GM21529 (cell line): ENCODE results near the gene ENAH.

Experiments
- ATAC-seq: cut with Tn5 transposase; IDR thresholded peaks from one replicate; pipeline ENCODE4 v1.9.1; 2021; ENCODE audit not compliant: unreplicated experiment

ENAH gene

DNA sequence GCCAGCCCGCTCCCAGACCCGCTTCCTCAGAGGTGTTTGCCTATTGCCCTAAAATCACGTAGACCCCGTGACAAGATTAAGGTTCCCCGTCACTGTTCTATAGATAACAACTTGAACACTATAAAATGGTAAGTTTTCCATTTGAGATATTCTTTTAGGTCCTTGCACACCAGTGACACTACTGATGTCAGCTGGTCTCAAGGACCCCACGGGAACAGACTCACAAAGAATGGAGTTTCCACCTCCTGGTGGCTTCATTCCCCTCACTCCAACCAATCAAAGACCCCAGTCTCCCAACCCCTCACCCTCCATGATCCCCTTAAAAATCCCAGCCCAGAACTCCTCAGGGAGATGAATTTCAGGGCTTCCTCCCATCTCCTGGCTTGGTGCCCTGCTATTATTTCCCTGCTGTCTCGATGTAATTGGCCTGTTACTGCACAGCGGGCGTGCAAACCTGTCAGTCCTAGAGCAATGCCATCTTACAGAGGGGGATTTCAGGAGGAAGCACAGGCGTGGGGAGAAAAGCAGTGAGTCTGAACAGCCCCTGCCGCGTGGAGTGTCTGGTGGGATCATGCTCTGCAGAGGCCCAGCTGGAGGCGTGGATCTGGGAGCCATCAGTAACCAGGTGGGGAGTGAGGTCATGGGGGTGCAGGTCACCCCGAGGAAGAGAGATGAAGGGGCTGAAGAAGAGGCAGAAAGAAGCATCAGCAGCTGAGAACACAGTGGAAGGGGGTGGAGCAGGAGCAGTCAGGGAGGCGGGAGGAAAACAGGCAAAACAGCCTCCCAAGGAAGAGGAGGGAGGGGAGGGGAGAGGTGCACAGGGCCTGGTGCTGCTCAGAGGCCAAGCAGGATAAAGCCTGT, 190.0 kb downstream of the ENAH start:
- ATAC-seq: no peak

DNA sequence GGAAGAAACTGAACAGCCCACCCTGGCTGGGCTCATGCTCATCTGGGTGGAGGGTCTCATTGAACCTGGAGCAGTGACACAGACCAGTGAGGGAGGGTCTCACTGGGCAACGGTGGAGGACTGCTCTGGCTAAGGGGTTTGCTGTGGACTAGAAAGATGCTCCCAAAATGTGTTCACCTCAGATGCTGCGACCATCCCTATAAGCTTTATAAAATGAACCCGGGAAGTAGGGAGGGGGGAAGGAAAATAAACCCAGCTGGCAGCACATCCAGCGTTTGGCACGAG, 190.6 kb downstream of the ENAH start:
- ATAC-seq: no peak

DNA sequence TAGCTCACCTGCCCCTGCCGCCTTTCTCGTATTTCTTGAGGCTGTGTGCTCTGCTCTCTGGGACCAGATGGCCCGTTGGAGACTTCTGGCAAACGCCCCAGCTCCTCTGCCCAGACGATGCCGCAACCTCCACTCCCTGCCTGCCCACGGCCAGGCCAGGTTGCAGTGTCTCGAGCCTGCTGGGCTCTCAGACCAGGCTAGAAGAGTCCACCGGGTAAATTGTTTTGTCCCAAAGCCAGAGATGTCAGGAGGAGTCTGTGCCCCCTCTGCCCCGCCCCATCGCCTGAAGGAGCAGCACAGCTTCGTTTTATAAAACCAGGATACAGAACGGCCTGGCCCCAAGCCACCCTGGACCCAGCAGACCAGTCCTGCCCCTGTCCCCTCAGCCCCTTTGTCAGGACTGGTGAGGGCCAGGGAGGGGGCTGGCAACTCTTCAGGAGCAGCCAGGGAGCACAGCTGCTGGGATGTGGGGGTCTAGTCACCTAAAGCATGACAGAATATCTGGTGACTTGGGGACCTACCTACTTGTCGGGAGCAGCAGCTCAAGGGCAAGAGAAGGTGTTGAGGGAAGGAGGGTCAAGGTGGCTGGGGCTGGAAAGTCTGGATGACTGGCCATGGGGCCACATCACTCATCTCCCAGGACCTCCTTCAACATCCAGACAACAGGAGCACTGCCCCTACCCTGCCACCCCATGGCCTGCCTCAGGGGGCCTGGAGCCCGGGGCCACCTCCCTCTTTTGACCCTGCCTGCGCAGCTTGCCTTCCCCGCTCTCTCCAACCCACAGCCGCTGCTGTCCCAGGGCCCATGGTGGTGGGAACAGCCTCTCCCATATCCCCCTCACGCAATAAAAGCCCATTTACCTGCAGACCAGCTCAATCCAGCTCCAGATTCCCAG, 191.1 kb downstream of the ENAH start:
- no peak for ATAC-seq

DNA sequence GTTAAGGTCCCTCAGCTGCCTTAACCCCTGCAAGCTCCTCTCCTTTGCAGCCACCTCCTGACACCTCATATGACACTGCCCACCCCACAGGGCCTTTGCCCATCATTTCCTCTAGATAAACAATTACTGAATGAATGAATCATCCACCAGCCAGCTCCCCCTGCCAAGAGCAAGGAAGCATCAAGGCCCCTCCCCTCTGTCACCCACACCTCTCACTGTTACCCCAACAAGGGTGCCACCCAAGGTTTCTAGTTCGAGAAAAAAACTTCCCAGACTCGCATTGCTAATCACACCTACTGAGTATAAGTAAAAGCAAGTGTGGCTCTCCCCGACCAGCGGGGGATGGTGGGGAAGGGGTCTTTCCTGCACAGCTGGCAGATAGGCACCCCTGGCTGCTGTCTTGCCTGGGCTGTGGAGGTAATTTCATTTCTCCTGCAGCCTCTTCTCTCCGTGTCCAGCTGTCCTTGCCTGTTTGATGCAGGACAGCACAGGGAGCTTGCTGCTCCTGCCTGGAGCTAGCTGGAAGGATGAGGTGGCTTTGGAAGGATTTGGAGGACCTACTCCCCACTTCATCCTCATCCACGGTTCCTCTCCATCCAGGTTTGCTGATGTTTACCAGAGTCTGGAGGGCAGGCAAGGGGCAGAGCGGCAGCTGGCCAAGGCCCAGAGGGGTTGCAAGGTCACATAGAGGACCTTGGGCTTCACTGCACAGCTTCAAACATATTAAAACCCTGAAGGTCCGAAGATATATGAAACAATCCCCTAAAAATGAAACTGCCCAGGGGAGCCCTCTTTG, 192.0 kb downstream of the ENAH start:
- ATAC-seq: no peak

DNA sequence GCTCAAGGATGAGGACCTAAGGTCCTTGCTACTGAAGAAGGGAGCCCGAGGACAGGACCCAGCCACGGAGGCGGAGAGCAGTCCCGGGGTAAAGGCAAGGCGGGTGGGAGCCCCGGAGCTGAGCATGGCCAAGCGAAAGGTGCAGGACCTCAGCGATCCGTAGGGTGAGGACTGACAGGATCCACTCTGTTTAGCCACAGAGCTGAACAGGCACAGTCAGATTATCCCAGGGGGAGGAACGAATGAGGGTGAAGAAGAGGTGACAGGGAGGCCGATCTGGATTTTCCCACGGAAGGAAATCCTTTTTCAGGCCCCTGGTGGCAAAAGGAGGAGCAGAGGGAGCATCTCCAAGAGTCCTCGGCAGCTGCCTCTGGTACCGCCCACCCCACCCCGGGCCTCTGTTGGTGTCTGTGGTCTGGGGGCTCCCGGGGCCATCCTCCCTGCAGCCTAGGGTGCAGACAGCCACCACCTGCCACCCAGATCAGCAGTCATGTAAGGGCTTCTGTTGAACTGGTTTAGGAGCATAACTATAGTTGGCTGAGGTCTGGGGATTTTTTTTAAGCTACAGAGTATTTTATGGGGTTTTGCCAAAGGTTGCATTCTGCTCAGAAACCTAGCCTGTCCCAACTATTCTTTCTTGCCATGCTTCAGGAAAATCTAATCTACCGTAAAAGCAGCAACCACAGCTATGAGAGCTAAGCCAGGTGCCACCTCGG, 192.7 kb downstream of the ENAH start:
- ATAC-seq: no peak

DNA sequence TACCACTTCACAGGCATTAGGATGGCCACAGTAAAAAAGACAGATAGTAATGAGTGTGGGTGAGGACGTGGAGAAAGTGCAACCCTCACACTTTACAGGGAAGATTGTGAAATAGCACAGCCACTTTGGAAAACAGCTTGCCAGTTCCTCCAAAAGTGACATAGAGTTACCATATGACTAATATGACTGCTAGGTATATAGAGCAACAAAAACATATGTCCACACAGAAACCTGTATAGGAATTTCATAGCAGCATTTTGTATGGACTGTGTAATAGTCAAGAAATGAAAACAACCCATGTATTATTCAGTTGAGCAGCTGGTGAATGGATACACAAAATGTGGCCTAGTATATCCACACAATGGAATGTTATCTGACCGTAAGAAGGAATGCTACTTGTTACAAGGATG, 194.7 kb downstream of the ENAH start:
- ATAC-seq: no peak

DNA sequence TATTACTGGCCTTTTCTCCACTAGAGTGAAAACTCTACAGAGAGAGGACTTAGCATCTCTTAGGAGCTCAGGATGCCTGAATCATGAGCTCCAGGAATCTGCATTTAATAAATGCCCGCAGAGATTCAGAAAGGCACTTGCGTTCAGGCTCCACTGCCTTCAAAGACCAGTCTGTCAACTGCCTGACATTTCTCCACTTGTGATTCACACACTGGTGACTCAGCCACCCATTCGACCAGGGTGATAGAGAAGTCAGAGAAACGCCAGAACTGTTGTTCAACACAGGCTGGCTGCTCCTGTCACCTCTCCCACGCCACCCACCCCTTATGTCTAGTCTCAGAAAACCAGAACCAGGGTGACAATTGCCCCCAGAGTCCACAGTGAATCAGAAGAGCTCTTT, 198.2 kb downstream of the ENAH start:
- ATAC-seq: no peak

DNA sequence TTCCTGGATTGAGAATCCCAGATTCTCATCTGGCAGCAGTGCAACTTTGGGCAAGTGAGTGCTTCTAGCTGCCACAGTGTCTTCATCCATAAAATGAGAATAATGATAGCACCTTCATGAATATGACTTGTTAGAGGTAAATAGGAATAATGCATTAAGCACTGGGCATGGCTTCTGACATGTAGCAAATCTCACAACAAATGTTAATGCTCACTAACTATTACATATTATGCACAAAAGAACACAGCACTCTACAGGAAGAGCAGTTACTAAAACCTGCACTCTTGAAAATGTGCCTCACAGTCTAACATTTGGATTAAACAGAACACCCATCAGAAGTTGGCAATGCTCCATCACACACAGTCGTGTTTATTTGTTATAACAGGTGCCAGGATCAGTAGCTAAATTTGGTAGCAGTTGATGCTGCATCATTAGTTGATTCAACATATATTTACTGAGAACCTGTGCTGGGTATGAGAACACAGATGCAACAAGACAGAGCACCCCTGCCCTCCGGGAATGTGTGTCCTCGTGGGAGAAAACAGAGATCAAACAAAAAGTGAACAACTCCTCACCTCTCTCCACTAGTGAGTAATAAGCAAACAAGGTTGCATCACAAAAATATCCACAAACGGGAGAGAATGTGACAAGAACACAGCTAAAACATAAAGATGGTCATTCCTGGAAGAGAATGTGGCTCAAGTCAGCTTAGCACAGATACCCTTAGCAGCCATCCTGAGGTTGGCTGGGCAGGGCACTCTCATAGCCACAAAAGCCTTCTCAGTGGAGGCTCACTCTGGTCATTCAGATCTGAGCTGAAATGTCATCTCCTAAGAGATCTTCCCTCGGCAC, 198.9 kb downstream of the ENAH start:
- no peak for ATAC-seq

DNA sequence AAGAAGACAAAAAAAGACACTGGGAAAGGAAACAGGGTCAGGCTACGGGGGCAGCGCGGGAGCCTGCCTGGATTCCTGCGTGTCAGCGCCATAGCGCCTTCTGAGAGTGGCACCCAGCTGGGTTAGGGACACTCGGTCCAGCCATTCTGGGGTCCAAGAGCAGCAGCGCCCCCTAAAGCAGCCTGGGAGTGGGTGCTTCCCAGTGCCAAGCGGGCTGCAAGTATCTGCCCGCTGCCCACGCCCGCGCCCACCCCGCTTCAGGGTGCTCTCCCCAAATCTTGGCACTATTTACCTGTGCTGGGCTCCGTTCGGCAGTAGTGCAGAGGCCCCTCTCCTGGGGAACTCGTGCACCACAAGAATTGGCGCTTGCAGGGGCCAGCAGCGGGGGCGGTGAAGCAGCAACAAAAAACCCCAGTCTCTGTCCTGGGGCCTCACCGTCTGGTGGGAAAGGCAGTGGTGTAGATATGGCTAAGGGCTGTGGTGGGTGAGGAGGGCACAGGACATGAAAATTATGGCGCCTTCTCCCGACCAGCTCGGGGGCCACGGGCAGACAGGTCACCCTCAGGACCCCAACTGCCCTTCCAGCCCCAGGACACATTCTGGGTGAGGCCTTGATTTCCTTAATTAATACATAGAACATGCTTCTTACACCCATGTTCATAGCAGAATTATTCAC, 200.9 kb downstream of the ENAH start:
- no peak for ATAC-seq

DNA sequence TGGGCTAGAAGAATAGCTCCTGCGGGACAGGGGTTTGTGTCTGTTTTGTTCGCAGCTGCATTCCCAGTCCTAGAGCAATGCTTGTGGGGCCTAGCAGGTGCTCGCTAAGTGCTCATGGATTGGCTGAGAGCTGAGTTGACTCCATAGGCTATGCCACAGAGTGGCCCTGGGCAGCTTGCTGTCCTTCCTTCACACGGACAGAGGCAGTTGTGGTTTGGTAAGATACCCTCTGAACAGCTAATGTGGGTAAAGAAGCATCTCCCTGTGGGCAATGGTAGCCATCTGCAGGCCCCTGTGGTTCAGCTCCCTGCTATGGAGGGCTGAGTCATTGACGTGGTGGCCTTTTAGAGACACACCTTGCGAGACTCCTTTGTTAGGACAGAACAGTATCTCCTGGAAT, 201.6 kb downstream of the ENAH start:
- no peak for ATAC-seq

DNA sequence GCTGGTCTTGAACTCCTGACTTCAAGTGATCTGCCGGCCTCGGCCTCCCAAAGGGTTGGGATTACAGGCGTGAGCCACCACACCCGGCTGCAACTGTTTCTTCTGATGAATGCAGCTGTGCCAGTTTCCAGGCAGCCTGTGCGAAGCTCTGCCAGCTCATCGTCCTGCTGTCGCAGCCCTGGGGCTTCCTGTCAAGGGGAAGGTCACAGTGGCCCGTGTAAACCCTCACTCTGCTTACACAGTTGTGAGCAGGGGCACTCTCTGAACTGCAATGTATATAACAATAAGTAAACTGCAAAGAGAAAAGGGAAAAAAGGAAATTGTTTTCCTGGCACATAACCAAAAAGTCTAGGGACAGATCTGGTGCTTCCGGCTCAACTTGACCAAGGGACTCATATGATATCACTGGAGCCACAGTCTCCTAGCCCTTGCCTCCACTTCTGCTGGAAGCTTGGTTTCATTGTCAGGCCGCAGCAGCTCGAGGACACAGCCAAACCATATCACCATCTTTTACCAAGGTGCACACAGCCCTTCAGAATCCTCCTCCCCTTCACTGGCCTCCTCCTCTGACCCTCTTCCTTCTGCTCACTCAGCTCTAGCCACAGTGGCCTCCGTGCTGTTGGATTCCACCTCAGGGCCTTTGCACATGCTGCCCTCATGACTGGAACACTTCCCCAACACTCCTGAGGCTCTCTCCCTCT, 202.3 kb downstream of the ENAH start:
- no peak for ATAC-seq

DNA sequence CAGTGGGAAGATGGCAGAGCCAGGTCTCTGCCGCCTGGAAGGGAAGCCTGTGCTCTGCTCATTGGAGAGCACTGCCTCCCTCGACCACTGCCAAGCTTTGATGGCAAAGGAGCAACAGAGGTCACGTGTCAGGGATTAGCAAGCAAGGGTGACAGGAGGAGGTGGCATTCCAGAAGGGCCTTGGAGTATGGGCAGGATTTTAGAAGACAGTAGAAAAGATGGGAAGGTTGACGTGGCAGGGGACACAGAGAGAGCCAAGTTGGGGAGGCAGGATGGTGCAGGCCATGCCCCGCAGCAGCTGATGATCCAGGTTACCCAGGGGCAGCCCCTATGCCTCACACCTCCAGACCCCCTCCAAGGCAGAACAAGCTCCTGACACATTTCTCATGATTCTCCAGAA, 203.1 kb downstream of the ENAH start:
- no peak for ATAC-seq

DNA sequence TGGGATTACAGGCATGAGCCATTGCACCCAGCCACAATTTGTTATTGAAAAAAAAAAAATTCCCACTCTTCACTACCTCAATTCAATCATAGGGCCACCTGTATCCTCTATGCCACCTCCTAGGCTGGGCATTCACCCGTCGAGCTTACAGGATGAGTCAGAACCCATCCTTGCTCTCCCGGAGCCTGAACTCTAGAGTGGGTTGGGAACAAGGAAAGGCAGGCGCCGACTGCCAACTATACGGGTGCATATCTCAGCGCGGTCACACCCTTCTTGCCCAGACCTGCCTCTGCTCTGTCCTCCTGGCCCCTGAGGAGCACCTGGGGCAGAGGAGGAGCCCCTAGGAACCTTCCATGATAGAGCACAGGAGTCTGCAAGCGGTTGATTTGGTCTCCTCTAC, 203.7 kb downstream of the ENAH start:
- no peak for ATAC-seq

DNA sequence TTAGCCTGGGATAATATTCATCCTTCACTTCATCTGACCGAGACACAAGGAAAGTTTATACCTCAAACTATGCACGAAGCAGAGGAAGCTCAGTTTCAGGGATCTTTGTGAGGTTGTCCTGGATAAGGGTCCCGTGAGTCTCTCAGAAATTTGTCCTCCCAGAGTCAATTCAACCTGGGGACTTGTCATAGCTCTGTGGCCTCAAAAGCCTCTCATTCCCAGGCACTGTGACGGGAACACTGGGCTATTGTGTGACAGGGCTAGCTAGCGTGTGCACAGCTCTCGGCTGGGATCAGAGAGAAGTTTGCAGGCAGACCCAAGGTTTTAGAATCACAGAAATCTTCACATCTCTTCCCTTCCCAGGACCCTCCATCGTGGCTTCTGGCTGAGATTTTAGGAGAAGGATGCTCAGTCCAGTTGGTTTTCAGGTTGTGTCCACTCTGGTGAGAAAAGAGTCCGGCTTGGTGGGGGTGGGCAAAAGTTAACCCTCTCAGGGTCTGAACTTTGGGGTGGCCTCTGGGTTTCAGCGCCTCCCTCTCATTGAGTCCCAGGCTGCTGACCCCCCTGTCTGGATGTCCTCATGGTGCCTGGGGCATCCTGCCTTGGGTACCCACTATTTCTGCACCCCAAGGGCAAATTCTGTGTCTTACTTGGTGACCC, 204.6 kb downstream of the ENAH start:
- no peak for ATAC-seq

DNA sequence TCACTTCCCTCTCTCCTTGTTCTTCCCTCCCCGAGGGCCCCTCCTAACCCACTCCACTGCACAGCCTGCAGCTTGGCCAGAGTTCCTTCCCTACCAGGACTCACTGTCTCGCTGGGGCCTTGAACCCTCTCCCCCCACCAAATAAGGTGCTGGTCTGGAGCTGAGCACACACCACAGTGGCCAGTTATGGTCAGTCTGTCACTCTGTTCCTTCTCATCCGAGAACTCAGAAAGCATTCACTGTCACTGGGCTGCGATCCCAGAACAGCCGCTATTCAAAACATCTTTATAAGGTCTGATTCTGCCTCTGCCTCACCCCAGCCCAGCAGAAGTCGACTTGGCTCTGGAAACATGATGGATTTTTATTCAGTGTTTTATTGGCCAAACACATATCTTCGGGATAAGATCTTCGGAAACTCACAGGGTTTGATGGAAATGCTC, 205.3 kb downstream of the ENAH start:
- ATAC-seq: no peak

DNA sequence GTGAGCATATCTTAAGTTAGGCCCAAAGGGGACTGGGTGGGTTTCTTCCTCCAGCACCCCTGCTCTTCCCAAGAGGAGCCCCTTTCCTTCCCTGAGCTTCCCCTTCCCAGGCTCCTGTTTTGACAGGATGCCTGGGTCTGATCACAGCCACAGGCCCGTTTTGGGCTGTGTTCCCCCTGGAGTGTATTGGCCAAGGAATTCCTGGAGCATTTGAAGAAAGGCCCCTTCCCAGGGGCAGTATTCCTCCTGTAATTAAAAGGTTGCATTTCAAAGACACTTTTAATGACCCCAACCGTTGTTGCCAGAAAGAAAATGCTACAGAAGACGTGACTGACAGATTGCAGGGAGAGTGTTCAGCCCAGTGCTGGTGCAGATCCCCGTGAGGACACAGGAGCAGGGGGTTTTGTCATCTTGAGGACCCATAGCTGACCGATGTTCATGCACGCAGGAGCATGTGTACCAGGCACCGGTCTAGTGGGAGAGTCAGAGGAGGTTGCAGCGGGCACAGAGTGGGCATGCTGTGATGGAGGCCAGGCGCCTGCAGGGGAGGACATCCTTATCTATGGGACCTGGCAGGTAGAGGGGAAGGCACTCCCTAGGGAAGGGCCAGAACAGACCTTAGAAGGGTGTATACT, 205.8 kb downstream of the ENAH start:
- no peak for ATAC-seq

DNA sequence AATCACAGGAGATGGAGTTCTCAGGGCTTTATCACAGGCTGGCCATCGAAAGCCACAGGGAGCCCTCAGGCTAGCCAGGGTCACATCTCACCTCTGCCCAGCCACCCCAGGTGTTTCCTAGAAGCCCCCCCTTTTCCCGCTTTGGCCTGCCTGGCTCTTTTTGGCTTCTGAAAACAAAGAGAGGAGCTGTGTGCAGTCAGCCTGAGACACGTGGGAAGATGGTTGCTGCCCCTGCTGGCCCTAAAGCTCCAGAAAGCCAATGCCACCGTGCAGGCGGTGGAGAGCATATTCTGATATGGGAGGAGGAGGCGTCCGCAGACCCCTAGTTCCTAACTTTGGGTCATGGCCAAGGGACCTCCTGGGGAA, 206.3 kb downstream of the ENAH start:
- no peak for ATAC-seq
